Measurements from ENCODE around the gene IFT74. TPM values are rescaled to one million over a fixed set of nuclear protein-coding genes. Genes with fewer than 3 reads are reported as not detected.

IFT74 gene
- total and polyA plus RNA-seq, 9 of the 15 experiments (the other 6 are each of a cell fraction or from before 2014, with no cell fraction given): 6.1 to 13.2 (median 9.3) TPM

- TF ChIP-seq DLX4 (CRISPR knock-in tag; IDR thresholded peaks at IDR 0.05): no peak
- TF ChIP-seq ZNF696 (CRISPR knock-in tag; conservative IDR thresholded peaks at IDR 0.05): no peak
- TF ChIP-seq CTCF (IDR thresholded peaks at IDR 0.05 in 2 of 3, conservative IDR thresholded peaks at IDR 0.05 in 1 of 3; ENCODE audit: insufficient read depth in 2 of 3, low read depth in 1 of 3, low read length in 3 of 3): peak; percentile 42 to 53 (median 49); a peak in 4 of 6 replicates
- TF ChIP-seq RAD51 (IDR thresholded peaks at IDR 0.05; ENCODE audit: borderline replicate concordance, low read depth): no peak
- peak; percentile 21; the same call in 1 of the 2 replicates for TF ChIP-seq REST (IDR thresholded peaks at IDR 0.05; ENCODE audit: borderline replicate concordance)
- no peak for TF ChIP-seq REST (CRISPR knock-in tag; IDR thresholded peaks at IDR 0.05; ENCODE audit: low read depth)
- peak in 1 of 2 experiments; percentile 58; a peak in 2 of 4 replicates for TF ChIP-seq RAD21 (CRISPR knock-in tag; conservative IDR thresholded peaks at IDR 0.05 in 1 of 2, IDR thresholded peaks at IDR 0.05 in 1 of 2)
- TF ChIP-seq LEF1 (IDR thresholded peaks at IDR 0.05): no peak
- intact Hi-C loops (cut with micrococcal nuclease): no loop called here
- WGBS (ENCODE audit: insufficient coverage, low coverage, missing lambda C conversion rate): 46% methylated on average over 10 of the region's 18 CpGs
- Histone ChIP-seq H3K79me2 (ENCODE audit: control insufficient read depth, insufficient read depth, low read length) (no peaks in the 10 kb centered on the region), H3K4me1 (replicated peaks in 1 of 2; ENCODE audit: control insufficient read depth in 2 of 2, insufficient read depth in 2 of 2, low read length in 2 of 2) (no peaks in the 10 kb centered on the region), H3K36me3 (ENCODE audit: control insufficient read depth, insufficient read depth, low read length) (no peaks in the 10 kb centered on the region), H3K9me1 (ENCODE audit: control insufficient read depth, insufficient read depth, low read length) (no peaks in the 10 kb centered on the region), H3K27me3 (ENCODE audit: control insufficient read depth in 2 of 2, insufficient read depth in 2 of 2, low read length in 2 of 2) (no peaks in the 10 kb centered on the region), H3K4me2 (ENCODE audit: insufficient read depth, low read length) (no peak overlapping the region), H3K9ac (ENCODE audit: insufficient read depth in 1 of 2, low read depth in 2 of 2, low read length in 2 of 2) (no peak overlapping the region), H2AFZ (ENCODE audit: low read depth, low read length) (no peak overlapping the region), H4K20me1 (replicated peaks; ENCODE audit: control insufficient read depth, insufficient read depth, low read length) (no peaks in the 10 kb centered on the region), H3K9me3 (replicated peaks; ENCODE audit: control insufficient read depth, insufficient read depth, low read depth, low read length) (no peaks in the 10 kb centered on the region), H3K4me3 (no peak overlapping the region), H3K27ac (ENCODE audit: extremely low read depth, low read depth, low read length) (no peak overlapping the region)
- in situ Hi-C loops (cut with MboI): loop anchor here (10.0 kb wide), 1 partner anchor 231 kb away; no protein-coding TSS in a partner anchor
- no TSS peak for BruUV-seq (replicated peaks)
- no peak for FAIRE-seq
- ChIA-PET CTCF (ENCODE audit: low intra/inter-chr PET ratio) (interaction anchor here (1.2 kb wide), 2 partner anchors 232 to 253 kb away, joined by 4 read pairs; no protein-coding TSS in a partner anchor), POLR2A (interaction anchor here (0.6 kb wide), 1 partner anchor 31 kb away, joined by 3 read pairs; no protein-coding TSS in a partner anchor)
- DNase-seq (ENCODE audit: extremely low read depth in 1 of 4, low spot score in 3 of 4): peak in 2 of 4 experiments; percentile 8 to 44
- peak; percentile 70 for ATAC-seq
These were observed 19.8 kb downstream of the IFT74 start for GRCh38 chr9:26975728-26976707.
